AG04449 (cell line): Measurements from ENCODE around the gene MAP6.
A peak's percentile ranks its signal among the peaks of the same experiment; 100 is the strongest.

Experiments used
- CTCF ChIA-PET: fragments of 350-600 bp; formaldehyde crosslinking; extraction: SDS; loops from one replicate; lab custom pipeline; 2021; ENCODE audit warnings: antibody characterized with exemption; lab: Yijun Ruan, JAX
- POLR2A ChIA-PET: fragments of 400-600, 350-600 bp; formaldehyde crosslinking; extraction: SDS; loops from one replicate; lab custom pipeline; 2020; ENCODE audit warnings: antibody characterized with exemption, inconsistent platforms; lab: Yijun Ruan, JAX
- DNase-seq: peaks from one replicate; pipeline ENCODE4 v3.0.0-alpha.2; 2010; ENCODE audit warnings: low read depth, low spot score
- H3K4me3 ChIP-seq: 2 replicates; pipeline ENCODE4 v1.5.1; 2011; ENCODE audit warnings: low read depth, mild to moderate bottlenecking, control low read depth, low read length
- TF ChIP-seq, protein P1 (sequence below): IDR thresholded peaks from one replicate; pipeline ENCODE4 v1.5.1; 2011; ENCODE audit warnings: mild to moderate bottlenecking, moderate library complexity, low read length, control low read depth, inconsistent platforms; ENCODE audit not compliant: insufficient read depth; ENCODE audit errors: missing control alignments

MAP6 gene

DNA sequence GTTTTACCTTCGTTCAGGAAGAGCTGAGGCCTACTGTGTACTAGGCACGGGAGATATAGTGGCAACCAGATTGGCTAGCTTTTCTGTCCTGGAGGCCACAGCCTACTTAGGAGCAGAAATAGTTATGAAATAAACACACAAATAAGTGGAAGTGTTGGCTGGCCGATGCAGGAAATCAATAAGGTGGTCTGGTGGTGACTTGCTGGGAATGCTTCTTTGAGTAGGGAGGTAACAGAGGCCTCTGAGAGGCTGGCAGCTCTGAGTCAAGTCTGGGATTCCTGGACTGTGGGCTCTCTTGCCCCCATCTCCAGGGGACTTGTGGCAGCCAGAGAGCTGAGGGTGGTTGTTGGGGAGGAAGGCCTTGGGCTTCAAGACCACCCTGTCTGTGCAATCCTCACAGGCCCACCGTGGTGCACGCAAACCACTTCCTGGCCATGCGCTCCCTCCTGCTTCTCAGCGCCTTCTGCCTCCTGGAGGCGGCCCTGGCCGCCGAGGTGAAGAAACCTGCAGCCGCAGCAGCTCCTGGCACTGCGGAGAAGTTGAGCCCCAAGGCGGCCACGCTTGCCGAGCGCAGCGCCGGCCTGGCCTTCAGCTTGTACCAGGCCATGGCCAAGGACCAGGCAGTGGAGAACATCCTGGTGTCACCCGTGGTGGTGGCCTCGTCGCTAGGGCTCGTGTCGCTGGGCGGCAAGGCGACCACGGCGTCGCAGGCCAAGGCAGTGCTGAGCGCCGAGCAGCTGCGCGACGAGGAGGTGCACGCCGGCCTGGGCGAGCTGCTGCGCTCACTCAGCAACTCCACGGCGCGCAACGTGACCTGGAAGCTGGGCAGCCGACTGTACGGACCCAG is 102.7 kb downstream of the MAP6 start:
- TF ChIP-seq, protein P1, sequence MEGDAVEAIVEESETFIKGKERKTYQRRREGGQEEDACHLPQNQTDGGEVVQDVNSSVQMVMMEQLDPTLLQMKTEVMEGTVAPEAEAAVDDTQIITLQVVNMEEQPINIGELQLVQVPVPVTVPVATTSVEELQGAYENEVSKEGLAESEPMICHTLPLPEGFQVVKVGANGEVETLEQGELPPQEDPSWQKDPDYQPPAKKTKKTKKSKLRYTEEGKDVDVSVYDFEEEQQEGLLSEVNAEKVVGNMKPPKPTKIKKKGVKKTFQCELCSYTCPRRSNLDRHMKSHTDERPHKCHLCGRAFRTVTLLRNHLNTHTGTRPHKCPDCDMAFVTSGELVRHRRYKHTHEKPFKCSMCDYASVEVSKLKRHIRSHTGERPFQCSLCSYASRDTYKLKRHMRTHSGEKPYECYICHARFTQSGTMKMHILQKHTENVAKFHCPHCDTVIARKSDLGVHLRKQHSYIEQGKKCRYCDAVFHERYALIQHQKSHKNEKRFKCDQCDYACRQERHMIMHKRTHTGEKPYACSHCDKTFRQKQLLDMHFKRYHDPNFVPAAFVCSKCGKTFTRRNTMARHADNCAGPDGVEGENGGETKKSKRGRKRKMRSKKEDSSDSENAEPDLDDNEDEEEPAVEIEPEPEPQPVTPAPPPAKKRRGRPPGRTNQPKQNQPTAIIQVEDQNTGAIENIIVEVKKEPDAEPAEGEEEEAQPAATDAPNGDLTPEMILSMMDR, result no peak
- no peak for DNase-seq
- H3K4me3 ChIP-seq, result peak overlapping the region; percentile 91
- ChIA-PET CTCF (interaction anchor here (0.9 to 7.1 kb wide), 6 partner anchors 11 to 178 kb away, joined by 3 to 96 read pairs (median 6); no protein-coding TSS in a partner anchor), POLR2A (interaction anchor here (1.0 to 7.4 kb wide), 4 partner anchors 8 to 32 kb away, joined by 5 to 168 read pairs (median 44); no protein-coding TSS in a partner anchor)

- DNase-seq, result no peak
- TF ChIP-seq, protein P1, result no peak
- ChIA-PET POLR2A (interaction anchor here (1.0 to 7.4 kb wide), 3 partner anchors 11 to 31 kb away, joined by 5 to 168 read pairs (median 79); no protein-coding TSS in a partner anchor), CTCF (interaction anchor here (0.9 to 7.1 kb wide), 6 partner anchors 12 to 177 kb away, joined by 3 to 96 read pairs (median 6); no protein-coding TSS in a partner anchor)
- peak overlapping the region; percentile 91 for H3K4me3 ChIP-seq
Observed at GRCh38 chr11:75565221-75565814, 103.5 kb downstream of the MAP6 start.

DNA sequence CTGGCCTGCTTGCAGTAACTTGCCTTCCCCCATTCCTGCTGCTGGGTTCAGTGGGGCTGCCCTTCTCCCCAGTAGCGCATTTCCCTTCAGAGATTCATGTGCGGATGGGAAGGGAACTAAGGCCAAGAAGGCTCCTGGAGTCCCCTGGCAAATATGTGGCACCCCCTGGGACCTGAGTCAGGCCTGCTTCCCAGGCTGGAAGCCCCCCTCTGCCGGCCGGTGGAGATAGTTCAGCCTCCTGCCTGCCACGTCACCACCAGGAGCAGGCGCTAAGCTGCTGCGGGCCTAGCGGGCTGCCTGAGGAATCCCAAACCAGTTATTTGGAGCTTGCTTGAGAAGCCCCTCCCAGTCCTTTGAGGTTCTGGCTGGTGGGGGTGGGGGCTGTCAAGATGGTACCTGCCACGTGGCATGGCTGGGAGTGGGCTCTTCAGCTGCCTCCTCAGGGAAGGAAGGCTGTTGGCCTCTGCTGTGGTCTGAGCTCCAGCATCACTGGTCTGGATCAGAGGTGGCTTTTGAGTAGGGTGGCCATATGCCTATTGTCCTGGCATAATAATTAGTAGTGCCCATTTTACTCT is 104.8 kb downstream of the MAP6 start:
- DNase-seq, result peak; percentile 67
- peak overlapping the region; percentile 91 for H3K4me3 ChIP-seq
- TF ChIP-seq, protein P1, result peak; percentile 79
- POLR2A ChIA-PET, result interaction anchor here (0.9 to 7.4 kb wide), 4 partner anchors 11 to 39 kb away, joined by 3 to 168 read pairs (median 49); no protein-coding TSS in a partner anchor
- CTCF ChIA-PET, result interaction anchor here (0.9 to 7.1 kb wide), 5 partner anchors 10 to 119 kb away, joined by 3 to 96 read pairs (median 18); no protein-coding TSS in a partner anchor

DNA sequence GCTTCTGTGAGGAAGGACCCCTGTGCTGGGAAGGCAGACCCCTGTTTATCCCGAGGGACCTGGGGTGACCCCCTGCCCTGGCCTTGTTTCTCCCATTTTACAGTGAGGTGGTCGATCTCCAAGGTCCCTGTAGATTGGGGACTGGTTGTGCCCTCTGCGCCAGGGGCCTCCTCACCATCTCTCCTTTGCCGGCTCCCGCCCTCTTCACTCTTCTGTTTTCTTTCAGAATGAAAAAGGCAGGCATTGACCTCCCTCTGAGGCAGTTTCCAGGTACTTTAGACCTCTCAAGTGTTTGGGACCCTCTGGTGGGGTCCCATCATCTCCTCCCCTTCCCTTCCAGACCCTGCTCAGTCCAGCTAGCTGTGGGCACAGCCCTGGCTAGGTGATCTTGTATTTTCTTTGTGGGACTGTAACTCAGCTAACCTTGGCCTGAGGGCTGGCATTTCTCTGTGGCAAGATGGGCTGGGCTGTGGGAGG is 105.3 kb downstream of the MAP6 start:
- ChIA-PET CTCF (interaction anchor here (0.9 to 7.1 kb wide), 5 partner anchors 9 to 119 kb away, joined by 3 to 96 read pairs (median 18); no protein-coding TSS in a partner anchor), POLR2A (interaction anchor here (0.9 to 7.4 kb wide), 5 partner anchors 7 to 39 kb away, joined by 3 to 168 read pairs (median 19); no protein-coding TSS in a partner anchor)
- no peak for DNase-seq

DNA sequence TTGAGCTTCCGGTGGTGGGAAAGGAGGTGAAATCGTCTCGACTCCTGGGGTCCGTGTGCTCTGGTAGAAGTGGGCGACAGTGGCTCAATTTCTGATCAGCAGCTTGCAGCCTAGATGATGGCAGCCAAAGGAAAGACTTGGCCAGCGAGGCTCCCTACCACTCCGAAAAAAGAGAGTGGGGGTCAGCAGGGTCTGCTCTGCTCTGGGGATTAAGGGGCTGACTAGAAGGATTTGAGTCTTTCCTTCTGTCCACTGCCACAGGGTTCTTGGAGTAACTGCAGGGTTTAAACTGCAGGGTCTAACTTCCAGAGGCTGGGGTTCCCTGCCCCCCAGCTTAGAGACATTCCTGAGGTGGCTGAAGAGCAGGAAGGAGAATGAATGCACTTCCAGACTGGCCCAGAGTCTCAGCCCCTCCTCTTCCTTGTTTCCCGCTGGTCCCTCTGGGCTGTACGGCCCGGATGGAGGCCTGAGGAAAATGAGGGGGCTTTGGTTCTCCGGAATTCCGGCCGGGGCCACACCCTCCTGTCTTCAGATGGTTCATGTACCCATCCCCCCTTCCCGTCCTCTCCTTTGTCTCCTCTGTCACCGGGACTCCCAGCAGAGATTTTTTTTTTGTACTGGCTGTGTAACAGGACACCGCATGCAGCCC is 105.9 kb downstream of the MAP6 start:
- CTCF ChIA-PET, result interaction anchor here (0.7 to 7.1 kb wide), 4 partner anchors 9 to 118 kb away, joined by 3 to 96 read pairs (median 16); no protein-coding TSS in a partner anchor

More for the DNA sequence above, 105.3 kb downstream of the MAP6 start:
- TF ChIP-seq, protein P1, result no peak
- peak overlapping the region; percentile 91 for H3K4me3 ChIP-seq

More for the DNA sequence above, 105.9 kb downstream of the MAP6 start:
- POLR2A ChIA-PET, result interaction anchor here (0.8 to 7.4 kb wide), 7 partner anchors 8 to 21 kb away, joined by 3 to 168 read pairs (median 8); no protein-coding TSS in a partner anchor
- peak overlapping the region; percentile 91 for H3K4me3 ChIP-seq
- TF ChIP-seq, protein P1, result no peak
- DNase-seq, result no peak
